GM18526 (cell line): Measurements from ENCODE around the gene MXI1.

ENCODE experiments used
- POLR2A ChIP-seq: IDR thresholded peaks from 3 replicates; pipeline ENCODE4 v1.6.1; 2011; ENCODE audit not compliant: insufficient read length; ENCODE audit errors: extremely low read depth

MXI1 gene

GRCh38 chr10:110221044-110221720 is 13.8 kb downstream of the MXI1 start:
- TF ChIP-seq POLR2A, result no peak

GRCh38 chr10:110221721-110222261 is 14.4 kb downstream of the MXI1 start:
- TF ChIP-seq POLR2A, result no peak

GRCh38 chr10:110222641-110223297 is 15.4 kb downstream of the MXI1 start:
- no peak for TF ChIP-seq POLR2A

- no peak for TF ChIP-seq POLR2A
Measured at GRCh38 chr10:110223298-110223925, 16.0 kb downstream of the MXI1 start.

GRCh38 chr10:110224992-110225391 is 17.6 kb downstream of the MXI1 start:
- TF ChIP-seq POLR2A, result no peak

GRCh38 chr10:110225441-110225755 is 18.0 kb downstream of the MXI1 start:
- TF ChIP-seq POLR2A, result no peak

GRCh38 chr10:110225756-110226542 is 18.5 kb downstream of the MXI1 start:
- TF ChIP-seq POLR2A, result no peak

GRCh38 chr10:110226543-110226925 is 19.1 kb downstream of the MXI1 start:
- TF ChIP-seq POLR2A, result no peak

GRCh38 chr10:110226926-110227641 is 19.7 kb downstream of the MXI1 start:
- TF ChIP-seq POLR2A, result no peak

GRCh38 chr10:110228066-110228465 is 20.7 kb downstream of the MXI1 start:
- TF ChIP-seq POLR2A, result no peak

- no peak for TF ChIP-seq POLR2A
Measured at GRCh38 chr10:110229155-110229554, 21.8 kb downstream of the MXI1 start.

- no peak for TF ChIP-seq POLR2A
Measured at GRCh38 chr10:110233846-110234245, 26.4 kb downstream of the MXI1 start.

- TF ChIP-seq POLR2A, result no peak
Measured at GRCh38 chr10:110237894-110238480, 30.6 kb downstream of the MXI1 start.

GRCh38 chr10:110239892-110240291 is 32.5 kb downstream of the MXI1 start:
- no peak for TF ChIP-seq POLR2A
